ENCODE results near the gene HOXD1.

- no peak for TF ChIP-seq CTCF (IDR thresholded peaks at IDR 0.05)
- TF ChIP-seq POLR2A (IDR thresholded peaks at IDR 0.05) = no peak
These were observed 23.7 kb upstream of the HOXD1 start for GRCh38 chr2:176164611-176165369.

Measured in esophagus squamous epithelium (tissue), 4 donors.